WTC11 (cell line): Measurements from ENCODE around the gene RUNX1.

ENCODE experiments used
- ARID4B ChIP-seq: sonication (generic); formaldehyde crosslinking; IDR thresholded peaks from 2 replicates; pipeline ENCODE4 v1.8.0; 2023; ENCODE audit warnings: missing genetic modification reagents, mild to moderate bottlenecking, borderline replicate concordance
- CTCF ChIP-seq: fragments of 200-600 bp; IDR thresholded peaks from 2 replicates; pipeline ENCODE4 v1.8.0; 2022; ENCODE audit warnings: antibody characterized with exemption
- ELF4 ChIP-seq: sonication (generic); formaldehyde crosslinking; IDR thresholded peaks from 2 replicates; pipeline ENCODE4 v1.8.1; 2022; ENCODE audit warnings: low read depth, mild to moderate bottlenecking, moderate library complexity, missing genetic modification reagents
- NFYB ChIP-seq: sonication (generic); formaldehyde crosslinking; conservative IDR thresholded peaks from 2 replicates; pipeline ENCODE4 v1.8.0; 2022; ENCODE audit warnings: low read depth, missing genetic modification reagents

- TF ChIP-seq CTCF, result no peak
- no peak for TF ChIP-seq ARID4B (CRISPR knock-in tag)
- no peak for TF ChIP-seq ELF4 (CRISPR knock-in tag)
- no peak for TF ChIP-seq NFYB (CRISPR knock-in tag)
Observed at GRCh38 chr21:34841154-34841553, 207.9 kb downstream of the RUNX1 start.
